Chondrocyte (in vitro differentiated cells): ENCODE data around the gene M1AP. TPM values are rescaled to one million over a fixed set of nuclear protein-coding genes. Genes with fewer than 3 reads are reported as not detected.

Experiments used
- DNase-seq: peaks from one replicate; pipeline ENCODE4 v3.0.0; 2021; ENCODE audit warnings: mixed read lengths, low spot score
- H3K27ac Mint-ChIP-seq: one replicate; pipeline ENCODE4 v1.8.0; 2021; ENCODE audit warnings: mild to moderate bottlenecking, moderate library complexity, mixed read lengths; ENCODE audit not compliant: unreplicated experiment
- H3K27me3 Mint-ChIP-seq: 2 replicates; pipeline ENCODE4 v1.8.0; 2021; ENCODE audit warnings: low read depth, mixed read lengths
- H3K36me3 Mint-ChIP-seq: 2 replicates; pipeline ENCODE4 v1.8.0; 2021; ENCODE audit warnings: low read depth, mixed read lengths
- H3K4me1 Mint-ChIP-seq: 2 replicates; pipeline ENCODE4 v1.8.0; 2021; ENCODE audit warnings: low read depth, mild to moderate bottlenecking, mixed read lengths
- H3K4me3 Mint-ChIP-seq: one replicate; pipeline ENCODE4 v1.8.0; 2021; ENCODE audit warnings: mild to moderate bottlenecking, moderate library complexity, mixed read lengths; ENCODE audit not compliant: unreplicated experiment
- H3K9me3 Mint-ChIP-seq: 2 replicates; pipeline ENCODE4 v1.8.0; 2021; ENCODE audit warnings: low read depth, mixed read lengths
- total RNA-seq: library from RNA; stranded (reverse); gene quantifications from 3 replicates; pipeline ENCODE4 v1.2.1, GENCODE V29; 2021
- TF ChIP-seq, protein P1 (sequence below): fragments of 200-600 bp; sonication (generic); IDR thresholded peaks from 2 replicates; pipeline ENCODE4 v1.5.0; 2021; ENCODE audit warnings: antibody characterized with exemption, mild to moderate bottlenecking, moderate library complexity

Gene M1AP
- total RNA-seq, 1 donor from 2014 or later, result 0.35 TPM

GRCh38 chr2:74555610-74556103 is 92.5 kb downstream of the M1AP start:
- Mint-ChIP-seq H3K27ac (peak overlapping the region; percentile 87), H3K4me1 (peaks cover 59% of the 10 kb centered on the region), H3K9me3 (no peaks in the 10 kb centered on the region), H3K27me3 (no peaks in the 10 kb centered on the region), H3K36me3 (peaks cover 7% of the 10 kb centered on the region), H3K4me3 (peak overlapping the region; percentile 97)
- no peak for DNase-seq
- TF ChIP-seq, protein P1, sequence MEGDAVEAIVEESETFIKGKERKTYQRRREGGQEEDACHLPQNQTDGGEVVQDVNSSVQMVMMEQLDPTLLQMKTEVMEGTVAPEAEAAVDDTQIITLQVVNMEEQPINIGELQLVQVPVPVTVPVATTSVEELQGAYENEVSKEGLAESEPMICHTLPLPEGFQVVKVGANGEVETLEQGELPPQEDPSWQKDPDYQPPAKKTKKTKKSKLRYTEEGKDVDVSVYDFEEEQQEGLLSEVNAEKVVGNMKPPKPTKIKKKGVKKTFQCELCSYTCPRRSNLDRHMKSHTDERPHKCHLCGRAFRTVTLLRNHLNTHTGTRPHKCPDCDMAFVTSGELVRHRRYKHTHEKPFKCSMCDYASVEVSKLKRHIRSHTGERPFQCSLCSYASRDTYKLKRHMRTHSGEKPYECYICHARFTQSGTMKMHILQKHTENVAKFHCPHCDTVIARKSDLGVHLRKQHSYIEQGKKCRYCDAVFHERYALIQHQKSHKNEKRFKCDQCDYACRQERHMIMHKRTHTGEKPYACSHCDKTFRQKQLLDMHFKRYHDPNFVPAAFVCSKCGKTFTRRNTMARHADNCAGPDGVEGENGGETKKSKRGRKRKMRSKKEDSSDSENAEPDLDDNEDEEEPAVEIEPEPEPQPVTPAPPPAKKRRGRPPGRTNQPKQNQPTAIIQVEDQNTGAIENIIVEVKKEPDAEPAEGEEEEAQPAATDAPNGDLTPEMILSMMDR, result no peak

GRCh38 chr2:74554820-74555531 is 93.2 kb downstream of the M1AP start:
- Mint-ChIP-seq H3K36me3 (peaks cover 9% of the 10 kb centered on the region), H3K9me3 (no peaks in the 10 kb centered on the region), H3K4me1 (peaks cover 59% of the 10 kb centered on the region), H3K4me3 (peak overlapping the region; percentile 97), H3K27ac (peak overlapping the region; percentile 87), H3K27me3 (no peaks in the 10 kb centered on the region)
- TF ChIP-seq, protein P1, result peak; percentile 32
- no peak for DNase-seq

- Mint-ChIP-seq H3K4me1 (peaks cover 66% of the 10 kb centered on the region), H3K9me3 (no peaks in the 10 kb centered on the region), H3K36me3 (peaks cover 9% of the 10 kb centered on the region), H3K27ac (peak within 1 kb of the TSS; percentile 97), H3K27me3 (no peaks in the 10 kb centered on the region), H3K4me3 (peak within 1 kb of the TSS; percentile 97)
- no peak for DNase-seq
- TF ChIP-seq, protein P1, result no peak
Observed at GRCh38 chr2:74553892-74554819, 94.0 kb downstream of the M1AP start, which contains the start of the genes DOK1 and LOXL3. Gene DOK1 (plus strand): TSS chr2:74554720. CDS start chr2:74554755, 35 bp downstream. Gene LOXL3 (minus strand): TSS chr2:74553942. CDS start chr2:74552634, 1,308 bp downstream.

DNA sequence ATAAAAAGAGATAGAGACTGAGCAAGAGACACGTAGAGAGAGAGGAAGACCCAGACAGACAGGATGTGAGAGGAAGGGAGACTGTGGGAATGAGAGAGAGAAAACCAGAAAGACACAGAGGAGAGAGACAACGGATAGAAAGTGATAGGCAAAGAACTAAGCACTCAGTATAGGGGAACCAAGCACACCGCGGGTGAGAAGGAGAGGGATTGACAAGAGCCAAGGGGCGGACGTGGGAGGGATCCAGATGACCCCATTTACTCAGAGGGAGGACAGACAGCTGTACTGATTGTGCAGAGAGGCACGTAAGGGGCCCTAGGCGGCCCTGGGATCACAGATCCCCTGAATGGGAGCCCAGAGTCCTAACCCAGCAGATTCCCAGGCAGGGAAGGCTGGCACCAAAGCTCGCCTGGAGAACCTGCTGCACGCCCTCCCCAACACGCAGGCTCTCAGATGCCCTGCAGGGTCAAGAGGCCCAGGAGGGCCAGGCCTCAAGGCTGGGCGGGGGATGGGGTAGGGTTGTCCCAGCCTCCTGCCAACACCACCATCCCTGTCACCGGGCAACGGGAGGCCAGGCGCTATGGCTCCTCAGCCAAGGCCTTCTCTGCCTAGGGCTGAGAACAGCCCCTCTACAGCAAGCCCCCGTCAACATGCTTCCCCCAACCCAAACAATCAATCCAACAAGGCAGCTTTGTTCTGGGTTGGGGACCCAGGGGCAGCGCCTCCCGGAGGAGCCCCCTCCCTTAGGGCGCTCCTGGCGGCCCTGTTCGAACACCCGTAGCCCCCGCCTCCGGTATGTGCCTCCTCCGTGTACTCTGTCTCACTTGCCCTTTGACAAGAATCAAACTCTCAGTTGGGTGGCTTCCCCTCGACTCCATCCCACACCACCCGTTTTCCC is 95.0 kb downstream of the M1AP start:
- Mint-ChIP-seq H3K9me3 (no peaks in the 10 kb centered on the region), H3K4me1 (peaks cover 72% of the 10 kb centered on the region), H3K4me3 (peak overlapping the region; percentile 97), H3K27ac (peak overlapping the region; percentile 97), H3K36me3 (peaks cover 9% of the 10 kb centered on the region), H3K27me3 (no peaks in the 10 kb centered on the region)
- TF ChIP-seq, protein P1, result no peak
- no peak for DNase-seq
